ENCODE data around the gene SIGLECL1. TPM values are rescaled to one million over a fixed set of nuclear protein-coding genes. Genes with fewer than 3 reads are reported as not detected.

SIGLECL1 gene
- polyA plus RNA-seq, 4 donors: not detected

GRCh38 chr19:51294977-51295375 lies 44.1 kb downstream of the SIGLECL1 start:
- DNase-seq (ENCODE audit: low read depth in 4 of 4, low spot score in 3 of 4): no peak

GRCh38 chr19:51295382-51296126 lies 44.7 kb downstream of the SIGLECL1 start:
- no peak for DNase-seq (ENCODE audit: low read depth in 4 of 4, low spot score in 3 of 4)

GRCh38 chr19:51296336-51297093 lies 45.6 kb downstream of the SIGLECL1 start:
- no peak for DNase-seq (ENCODE audit: low read depth in 4 of 4, low spot score in 3 of 4)

- no peak for DNase-seq (ENCODE audit: low read depth in 4 of 4, low spot score in 3 of 4)
Measured at GRCh38 chr19:51297406-51297805, 46.5 kb downstream of the SIGLECL1 start.

- DNase-seq (ENCODE audit: low read depth in 4 of 4, low spot score in 3 of 4): no peak
Measured at GRCh38 chr19:51301266-51301665, 50.4 kb downstream of the SIGLECL1 start.

GRCh38 chr19:51305479-51305878 lies 54.6 kb downstream of the SIGLECL1 start:
- DNase-seq (ENCODE audit: low read depth in 4 of 4, low spot score in 3 of 4): no peak

- DNase-seq (ENCODE audit: low read depth in 4 of 4, low spot score in 3 of 4): no peak
Measured at GRCh38 chr19:51311351-51312257, 60.7 kb downstream of the SIGLECL1 start, which contains the start of gene IGLON5. Gene IGLON5, plus strand, starts transcription at chr19:51311644. Its CDS starts 204 bp downstream, at chr19:51311848.

GRCh38 chr19:51316688-51317087 lies 65.8 kb downstream of the SIGLECL1 start:
- no peak for DNase-seq (ENCODE audit: low read depth in 4 of 4, low spot score in 3 of 4)

GRCh38 chr19:51317376-51317775 lies 66.5 kb downstream of the SIGLECL1 start:
- no peak for DNase-seq (ENCODE audit: low read depth in 4 of 4, low spot score in 3 of 4)

- DNase-seq (ENCODE audit: low read depth in 4 of 4, low spot score in 3 of 4): no peak
Measured at GRCh38 chr19:51317968-51318367, 67.1 kb downstream of the SIGLECL1 start.

Other genes with a start within 250 kb of the SIGLECL1 start
- 1 to 10 TPM; 2.3 to 3.4 (median 2.6) TPM for gene KLK8, start 249.5 kb upstream of the SIGLECL1 start, polyA plus RNA-seq (ENCODE audit: insufficient read length in 4 of 4)
- under 1 TPM in 3 of 4 donors, not detected in 1; 0.29 to 0.32 (median 0.31) TPM for gene KLK10, start 231.4 kb upstream of the SIGLECL1 start, polyA plus RNA-seq (ENCODE audit: insufficient read length in 4 of 4)
- gene KLK11, start 224.5 kb upstream of the SIGLECL1 start, polyA plus RNA-seq (ENCODE audit: insufficient read length in 4 of 4): under 1 TPM in 3 of 4 donors, not detected in 1; 0.21 to 0.28 (median 0.27) TPM
- gene KLK12, start 216.1 kb upstream of the SIGLECL1 start, polyA plus RNA-seq (ENCODE audit: insufficient read length in 4 of 4): under 1 TPM in 1 of 4 donors, not detected in 3; 0.06 TPM
- gene KLK13, start 186.0 kb upstream of the SIGLECL1 start, polyA plus RNA-seq (ENCODE audit: insufficient read length in 4 of 4): under 1 TPM; 0.20 to 0.55 (median 0.52) TPM
- gene KLK14, start 168.2 kb upstream of the SIGLECL1 start, polyA plus RNA-seq (ENCODE audit: insufficient read length in 4 of 4): under 1 TPM; 0.15 to 0.53 (median 0.28) TPM
- gene CTU1, start 142.7 kb upstream of the SIGLECL1 start, polyA plus RNA-seq (ENCODE audit: insufficient read length in 4 of 4): 1 to 10 TPM; 2.6 to 4.6 (median 3.0) TPM
- gene SIGLEC9, start 126.2 kb upstream of the SIGLECL1 start, polyA plus RNA-seq (ENCODE audit: insufficient read length in 4 of 4): 1 to 10 TPM in 3 of 4 donors, under 1 TPM in 1; 0.97 to 2.3 (median 1.3) TPM
- gene SIGLEC7, start 108.8 kb upstream of the SIGLECL1 start, polyA plus RNA-seq (ENCODE audit: insufficient read length in 4 of 4): under 1 TPM; 0.32 to 0.62 (median 0.43) TPM
- gene CD33, start 26.0 kb upstream of the SIGLECL1 start, polyA plus RNA-seq (ENCODE audit: insufficient read length in 4 of 4): 1 to 10 TPM; 1.5 to 2.6 (median 1.5) TPM
- gene IGLON5, start 60.6 kb downstream of the SIGLECL1 start, polyA plus RNA-seq (ENCODE audit: insufficient read length in 4 of 4): 1 to 10 TPM; 2.8 to 4.3 (median 4.0) TPM
- gene VSIG10L, start 91.1 kb downstream of the SIGLECL1 start, polyA plus RNA-seq (ENCODE audit: insufficient read length in 4 of 4): 1 to 10 TPM; 4.3 to 5.2 (median 5.0) TPM
- gene ETFB, start 115.3 kb downstream of the SIGLECL1 start, polyA plus RNA-seq (ENCODE audit: insufficient read length in 4 of 4): 100 to 1,000 TPM; 110 to 172 (median 124) TPM
- gene CLDND2, start 117.9 kb downstream of the SIGLECL1 start, polyA plus RNA-seq (ENCODE audit: insufficient read length in 4 of 4): 1 to 10 TPM; 1.3 to 1.9 (median 1.6) TPM
- gene NKG7, start 121.6 kb downstream of the SIGLECL1 start, polyA plus RNA-seq (ENCODE audit: insufficient read length in 4 of 4): 1 to 10 TPM; 1.0 to 1.7 (median 1.5) TPM
- gene LIM2, start 136.9 kb downstream of the SIGLECL1 start, polyA plus RNA-seq (ENCODE audit: insufficient read length in 4 of 4): under 1 TPM; 0.24 to 0.47 (median 0.29) TPM
- under 1 TPM; 0.11 to 0.36 (median 0.23) TPM for gene C19orf84, start 139.5 kb downstream of the SIGLECL1 start, polyA plus RNA-seq (ENCODE audit: insufficient read length in 4 of 4)
- 1 to 10 TPM in 2 of 4 donors, under 1 TPM in 2; 0.87 to 1.3 (median 1.1) TPM for gene SIGLEC10, start 166.6 kb downstream of the SIGLECL1 start, polyA plus RNA-seq (ENCODE audit: insufficient read length in 4 of 4)
- gene SIGLEC8, start 207.4 kb downstream of the SIGLECL1 start, polyA plus RNA-seq (ENCODE audit: insufficient read length in 4 of 4): under 1 TPM in 2 of 4 donors, not detected in 2; 0.05 to 0.08 TPM
- gene CEACAM18, start 227.5 kb downstream of the SIGLECL1 start, polyA plus RNA-seq (ENCODE audit: insufficient read length in 4 of 4): not detected

Data from right renal pelvis (tissue), 4 donors.